GM18511 (cell line): ENCODE results near the gene NPAS1.
A peak's percentile ranks its signal among the peaks of the same experiment; 100 is the strongest.

Experiments used
- ATAC-seq: cut with Tn5 transposase; IDR thresholded peaks from one replicate; pipeline ENCODE4 v1.9.1; 2021; ENCODE audit warnings: mild to moderate bottlenecking, moderate library complexity; ENCODE audit not compliant: unreplicated experiment

Gene NPAS1

GRCh38 chr19:47018923-47019322 lies 714 bp upstream of the NPAS1 start:
- ATAC-seq = no peak

GRCh38 chr19:47020132-47020805 lies 632 bp downstream of the NPAS1 start:
- no peak for ATAC-seq

DNA sequence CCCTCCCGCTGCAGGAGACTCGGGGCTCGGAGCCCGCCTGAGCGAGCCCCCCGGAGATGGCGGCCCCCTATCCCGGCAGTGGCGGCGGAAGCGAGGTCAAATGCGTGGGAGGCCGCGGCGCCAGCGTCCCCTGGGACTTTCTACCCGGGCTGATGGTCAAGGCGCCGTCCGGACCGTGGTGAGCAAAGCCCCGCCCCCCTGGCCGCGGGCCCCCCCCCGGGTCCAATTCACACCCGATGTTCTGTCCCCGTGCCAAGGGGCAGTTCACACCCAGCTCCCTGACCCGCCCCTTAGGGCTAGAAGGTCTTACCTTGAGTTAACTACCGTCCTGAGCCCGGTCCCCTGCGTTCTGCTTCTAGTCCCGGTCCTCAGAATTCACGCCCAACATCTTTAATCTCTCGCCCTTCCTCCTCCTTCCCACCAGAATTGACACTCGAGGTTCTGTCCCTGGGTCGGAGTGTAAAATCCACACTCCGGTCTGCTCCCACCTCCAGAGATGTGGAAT lies 1.4 kb downstream of the NPAS1 start:
- ATAC-seq = no peak

- no peak for ATAC-seq
Observed at GRCh38 chr19:47021536-47022139, 2.0 kb downstream of the NPAS1 start.

DNA sequence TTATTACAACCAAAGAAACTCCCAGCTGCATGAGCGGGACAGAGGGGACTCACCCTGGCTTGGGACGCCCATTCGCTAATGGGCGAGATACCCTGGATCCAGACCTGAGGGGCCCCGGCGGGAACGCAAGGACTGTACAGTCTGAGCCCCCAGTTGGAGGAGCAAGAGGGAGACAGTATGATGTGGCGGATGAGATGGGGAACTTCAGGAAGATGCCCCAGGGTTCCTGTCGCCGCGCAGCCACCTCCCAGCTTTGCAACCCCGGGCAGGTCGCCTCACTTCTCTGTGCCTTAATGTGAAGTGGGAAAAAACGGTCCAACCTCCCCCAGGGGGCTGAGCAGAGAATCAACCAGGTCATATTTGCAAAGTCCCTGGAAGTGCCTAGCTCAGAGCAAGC lies 2.5 kb downstream of the NPAS1 start:
- no peak for ATAC-seq

GRCh38 chr19:47022541-47023447 lies 3.2 kb downstream of the NPAS1 start:
- ATAC-seq = no peak

- no peak for ATAC-seq
Observed at GRCh38 chr19:47023448-47023794, 3.8 kb downstream of the NPAS1 start.

GRCh38 chr19:47024502-47024901 lies 4.9 kb downstream of the NPAS1 start:
- no peak for ATAC-seq

GRCh38 chr19:47026156-47026555 lies 6.5 kb downstream of the NPAS1 start:
- no peak for ATAC-seq

- ATAC-seq = no peak
Observed at GRCh38 chr19:47026889-47027288, 7.3 kb downstream of the NPAS1 start.

DNA sequence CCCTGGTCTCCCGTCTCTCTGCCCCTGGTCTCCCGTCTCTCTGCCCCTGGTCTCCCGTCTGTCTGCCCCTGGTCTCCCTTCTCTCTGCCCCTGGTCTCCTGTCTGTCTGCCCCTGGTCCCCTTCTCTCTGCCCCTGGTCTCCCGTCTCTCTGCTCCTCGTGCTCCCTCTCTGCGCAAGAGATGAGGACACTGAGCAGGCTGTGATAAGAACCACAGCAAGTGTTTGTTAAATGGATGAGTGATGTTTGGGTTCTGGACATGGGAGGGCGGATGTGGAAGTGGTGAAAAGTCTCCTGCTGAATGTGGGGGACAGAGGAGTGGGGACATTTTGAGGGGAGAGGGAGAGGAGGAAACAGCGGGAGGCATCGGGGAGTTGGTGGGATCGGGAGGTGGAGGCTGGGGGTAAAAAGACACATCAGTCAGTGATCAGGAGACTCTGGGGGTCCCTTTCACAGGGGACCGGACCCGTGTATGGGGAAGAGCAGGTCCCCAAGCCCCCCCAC lies 8.0 kb downstream of the NPAS1 start:
- ATAC-seq = no peak

GRCh38 chr19:47028195-47028601 lies 8.6 kb downstream of the NPAS1 start:
- ATAC-seq = no peak

- no peak for ATAC-seq
Observed at GRCh38 chr19:47032171-47032811, 12.7 kb downstream of the NPAS1 start.

- ATAC-seq = peak; percentile 85
Observed at GRCh38 chr19:47035127-47036096, 15.8 kb downstream of the NPAS1 start.

DNA sequence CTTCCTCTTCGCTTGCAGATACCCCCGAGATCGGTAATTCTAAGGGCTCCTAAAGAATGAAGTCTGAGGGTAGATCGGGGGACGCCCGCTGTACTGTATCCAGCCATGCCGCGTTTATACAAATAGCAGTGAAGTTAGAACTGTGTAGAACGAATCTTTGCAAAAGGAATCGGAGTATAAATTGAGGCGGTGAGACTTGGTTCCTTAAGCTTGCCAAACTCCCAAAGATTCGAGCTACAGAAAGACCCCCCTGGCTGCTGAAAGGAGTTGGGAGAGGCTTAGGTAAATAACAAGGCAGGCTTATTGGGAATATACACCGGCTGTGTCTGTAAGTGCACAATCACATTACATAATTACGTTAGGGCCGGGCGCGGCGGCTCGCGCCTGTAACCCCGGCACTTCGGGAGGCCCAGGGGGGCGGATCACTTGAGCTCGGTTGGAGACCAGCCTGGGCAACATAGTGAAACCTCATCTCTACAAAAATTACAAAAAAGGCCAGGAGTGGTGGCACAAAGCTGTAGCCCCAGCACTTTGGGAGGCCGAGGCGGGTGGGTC lies 16.5 kb downstream of the NPAS1 start:
- no peak for ATAC-seq

DNA sequence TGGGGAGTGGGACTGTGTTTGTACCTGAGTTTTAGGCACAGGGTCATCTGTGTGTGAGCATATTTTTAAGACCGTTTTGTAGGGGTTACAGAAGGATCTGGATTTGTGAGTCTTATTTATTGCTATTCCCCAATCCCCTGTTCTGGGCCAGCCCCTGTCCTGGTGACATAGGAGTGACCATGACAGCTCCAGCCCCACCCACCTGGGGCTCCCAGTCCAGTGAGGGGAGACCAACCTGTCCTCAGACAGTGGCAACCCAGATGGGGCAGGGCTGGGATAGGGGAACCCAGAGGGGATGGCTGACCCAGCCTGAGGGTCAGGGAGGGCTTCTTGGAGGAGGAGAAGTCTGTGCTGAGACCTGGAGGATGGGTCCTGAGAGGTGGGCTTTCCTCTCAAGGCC lies 18.1 kb downstream of the NPAS1 start:
- ATAC-seq = no peak

- ATAC-seq = no peak
Observed at GRCh38 chr19:47039239-47039874, 19.7 kb downstream of the NPAS1 start.

- no peak for ATAC-seq
Observed at GRCh38 chr19:47040869-47041268, 21.2 kb downstream of the NPAS1 start.
